Measurements from ENCODE around the gene SIX5.

The SIX5 gene

DNA sequence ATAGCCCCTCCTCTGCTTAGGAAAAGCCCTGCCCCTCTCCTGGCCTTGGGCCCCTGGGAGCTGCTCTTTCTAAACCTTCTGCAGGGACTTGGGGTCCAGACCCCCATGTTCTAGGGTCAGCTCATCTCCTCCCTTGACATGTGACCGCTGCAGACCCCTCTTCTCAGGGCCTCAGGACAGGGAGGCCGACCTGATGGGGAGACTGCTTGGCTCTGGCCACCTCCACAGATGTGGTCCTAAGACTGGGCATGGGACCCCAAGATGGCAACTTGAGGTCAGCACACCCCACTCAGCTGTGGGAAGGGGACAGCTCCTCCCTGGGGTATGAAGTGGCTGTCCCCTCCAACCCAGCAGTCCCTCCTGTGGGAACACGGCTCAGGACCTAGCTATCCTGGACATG, 3.9 kb upstream of the SIX5 start:
- DNase-seq, result no peak

DNA sequence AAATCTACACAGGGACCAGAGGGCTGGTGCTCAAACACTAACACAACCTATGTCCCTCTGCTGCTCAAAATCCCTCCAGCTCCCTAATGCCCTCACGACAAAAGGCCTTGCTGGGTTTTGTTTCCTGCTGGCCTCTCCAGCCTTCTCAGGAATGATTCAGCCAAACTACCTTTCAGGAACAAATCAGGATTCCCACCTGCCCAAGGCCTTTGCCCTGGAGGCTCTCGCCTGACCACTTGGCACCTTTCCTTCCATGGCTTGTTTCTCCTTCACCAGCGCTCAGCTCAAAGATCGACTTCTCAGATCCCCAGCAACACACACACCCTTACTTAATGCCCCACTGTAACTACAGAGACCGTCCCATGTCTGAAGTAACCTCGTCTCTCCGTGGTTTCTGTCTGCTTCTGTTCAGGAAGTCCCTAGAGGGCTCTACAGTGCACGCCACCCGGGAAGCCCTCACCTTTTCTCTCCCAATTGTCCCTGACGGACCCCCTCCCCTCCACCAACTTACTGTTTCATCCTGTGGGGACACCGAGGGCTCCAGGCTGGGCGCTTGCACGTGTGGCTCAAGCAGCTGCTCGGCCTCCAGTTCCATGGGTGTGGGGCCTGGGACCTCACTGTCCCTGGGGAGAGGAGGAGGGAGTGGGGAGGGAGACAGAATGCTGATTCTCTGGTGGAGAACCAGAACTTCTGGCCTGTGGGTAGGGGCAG, 3.2 kb upstream of the SIX5 start:
- no peak for DNase-seq

DNA sequence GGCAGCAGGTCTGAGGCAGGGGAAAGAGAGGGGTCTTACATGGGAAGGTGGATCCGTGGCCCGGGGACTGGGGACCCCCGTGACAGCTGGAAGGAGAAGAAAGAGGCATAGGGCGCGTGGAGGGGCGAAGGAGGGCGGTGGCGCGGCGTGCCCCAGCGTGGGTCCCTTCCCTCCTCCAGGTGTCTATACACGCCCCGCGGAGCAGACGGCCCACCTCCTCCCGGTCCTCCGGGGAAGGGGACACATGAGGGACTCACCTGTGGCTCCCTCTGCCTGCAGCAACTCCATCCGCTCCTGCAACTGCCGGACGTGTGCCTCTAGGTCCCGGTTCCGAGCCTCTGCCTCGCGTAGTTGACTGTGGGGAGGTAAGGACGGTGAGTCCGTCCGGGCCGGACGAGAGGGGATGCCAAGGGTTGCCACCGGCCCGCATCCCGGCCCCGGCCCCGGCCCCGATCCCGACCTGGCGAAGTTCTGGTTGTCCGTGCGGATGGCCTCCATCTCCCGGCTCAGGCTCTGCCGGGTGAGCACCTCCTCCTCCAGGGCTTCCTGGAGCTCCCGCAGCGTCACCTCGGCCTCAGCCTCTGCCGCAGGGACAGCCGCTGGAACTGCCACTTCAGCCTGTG, 2.4 kb upstream of the SIX5 start:
- DNase-seq, result peak; percentile 27

DNA sequence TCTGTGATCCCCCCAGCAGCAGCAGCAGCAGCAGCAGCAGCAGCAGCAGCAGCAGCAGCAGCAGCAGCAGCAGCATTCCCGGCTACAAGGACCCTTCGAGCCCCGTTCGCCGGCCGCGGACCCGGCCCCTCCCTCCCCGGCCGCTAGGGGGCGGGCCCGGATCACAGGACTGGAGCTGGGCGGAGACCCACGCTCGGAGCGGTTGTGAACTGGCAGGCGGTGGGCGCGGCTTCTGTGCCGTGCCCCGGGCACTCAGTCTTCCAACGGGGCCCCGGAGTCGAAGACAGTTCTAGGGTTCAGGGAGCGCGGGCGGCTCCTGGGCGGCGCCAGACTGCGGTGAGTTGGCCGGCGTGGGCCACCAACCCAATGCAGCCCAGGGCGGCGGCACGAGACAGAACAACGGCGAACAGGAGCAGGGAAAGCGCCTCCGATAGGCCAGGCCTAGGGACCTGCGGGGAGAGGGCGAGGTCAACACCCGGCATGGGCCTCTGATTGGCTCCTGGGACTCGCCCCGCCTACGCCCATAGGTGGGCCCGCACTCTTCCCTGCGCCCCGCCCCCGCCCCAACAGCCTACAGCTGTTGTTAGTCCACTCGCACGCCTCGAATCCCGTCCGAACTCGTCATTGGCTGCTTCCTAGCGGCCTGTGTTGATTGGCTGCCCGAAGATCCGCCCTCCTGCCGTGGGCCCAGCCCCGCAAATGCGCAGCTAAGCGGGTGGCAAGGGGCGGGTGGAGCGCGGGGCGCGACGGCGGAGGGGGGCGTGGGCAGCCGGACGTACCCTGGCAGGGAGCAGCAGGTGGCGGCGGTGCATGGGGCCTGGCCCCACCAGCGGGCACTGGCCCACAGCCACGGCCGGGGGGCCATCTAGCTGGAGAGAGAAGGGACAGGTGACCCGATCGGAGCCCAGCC, 1.4 kb upstream of the SIX5 start:
- DNase-seq, result peak; percentile 99

DNA sequence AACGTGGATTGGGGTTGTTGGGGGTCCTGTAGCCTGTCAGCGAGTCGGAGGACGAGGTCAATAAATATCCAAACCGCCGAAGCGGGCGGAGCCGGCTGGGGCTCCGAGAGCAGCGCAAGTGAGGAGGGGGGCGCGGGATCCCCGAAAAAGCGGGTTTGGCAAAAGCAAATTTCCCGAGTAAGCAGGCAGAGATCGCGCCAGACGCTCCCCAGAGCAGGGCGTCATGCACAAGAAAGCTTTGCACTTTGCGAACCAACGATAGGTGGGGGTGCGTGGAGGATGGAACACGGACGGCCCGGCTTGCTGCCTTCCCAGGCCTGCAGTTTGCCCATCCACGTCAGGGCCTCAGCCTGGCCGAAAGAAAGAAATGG, 754 bp upstream of the SIX5 start:
- no peak for DNase-seq

DNA sequence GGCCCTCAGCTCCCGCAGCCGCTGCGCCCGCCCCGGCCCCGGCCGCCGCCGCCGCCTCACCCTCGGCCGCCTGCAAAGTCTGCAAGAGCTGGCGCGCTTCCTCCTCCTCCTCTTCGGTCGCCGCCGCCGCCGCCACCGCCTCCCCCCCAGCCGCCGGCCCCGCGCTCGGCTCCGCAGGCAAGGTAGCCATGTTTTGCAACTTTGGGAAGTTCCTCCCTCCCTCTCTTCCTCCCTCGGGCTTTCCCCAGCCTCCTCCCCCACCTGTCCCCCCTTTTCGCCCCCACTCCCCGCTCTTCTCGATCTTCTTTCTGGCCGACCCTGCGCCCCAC, 433 bp downstream of the SIX5 start:
- DNase-seq, result no peak

DNA sequence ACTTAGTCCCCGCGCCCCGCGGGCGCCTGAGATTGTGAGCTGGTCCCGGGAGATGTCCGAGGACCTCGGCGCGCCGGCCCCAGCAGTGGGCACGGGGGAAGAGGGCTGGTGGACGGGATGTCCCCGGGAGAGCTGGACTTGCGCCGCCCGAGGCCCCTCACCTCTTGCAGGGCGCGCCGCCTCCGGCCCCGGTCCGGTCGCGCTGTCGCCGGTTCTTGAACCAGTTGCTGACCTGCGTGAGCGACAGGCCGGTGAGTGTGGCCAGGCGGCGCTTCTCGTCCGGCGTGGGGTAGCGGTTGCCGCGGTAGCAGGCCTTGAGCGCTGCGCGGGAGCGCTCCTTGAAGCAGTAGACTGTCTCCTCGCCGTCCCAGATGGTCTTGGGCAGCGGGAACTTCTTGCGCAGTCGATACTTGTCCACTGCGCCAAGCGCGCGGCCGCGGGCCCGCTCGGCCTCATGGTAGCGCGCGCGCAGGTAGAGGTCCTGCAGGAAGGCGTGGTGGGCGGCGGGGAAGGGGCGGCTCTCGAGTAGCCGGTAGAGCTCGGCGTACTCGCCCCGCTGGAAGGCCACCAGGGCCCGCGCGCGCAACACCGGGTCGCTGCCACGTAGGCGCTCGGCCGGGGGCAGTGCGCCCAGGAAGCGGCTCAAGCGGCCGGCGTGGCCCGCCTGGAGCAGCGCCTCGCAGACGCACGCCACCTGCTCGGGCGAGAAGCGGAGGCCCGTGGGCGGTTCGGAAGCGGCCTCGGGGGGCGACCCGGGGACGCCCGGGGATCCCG, 984 bp downstream of the SIX5 start:
- DNase-seq, result peak; percentile 84

DNA sequence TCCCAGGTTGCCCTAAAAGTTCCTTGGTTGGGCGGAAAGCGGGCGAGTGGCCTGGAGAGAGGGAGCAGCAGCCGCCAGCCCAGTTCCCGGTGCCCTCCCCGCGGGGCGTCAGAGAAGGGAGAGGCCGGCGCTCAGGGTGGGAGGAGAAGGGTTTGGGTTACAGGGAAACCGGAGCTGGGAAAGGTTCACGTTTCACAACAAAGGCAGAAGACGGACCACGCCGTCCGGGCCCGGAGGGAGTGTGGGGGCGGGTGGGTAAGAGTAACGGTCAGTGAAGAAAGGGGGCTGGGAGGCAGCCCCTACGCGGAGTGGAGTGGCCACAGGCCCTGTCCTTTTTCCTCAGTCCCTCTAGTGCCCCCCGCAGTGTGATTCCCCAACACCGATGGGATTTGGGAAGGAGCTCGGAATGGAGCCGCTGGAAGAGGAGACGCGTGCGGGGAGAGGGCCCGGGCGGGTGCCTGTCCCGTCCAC, 1.6 kb downstream of the SIX5 start:
- no peak for DNase-seq

DNA sequence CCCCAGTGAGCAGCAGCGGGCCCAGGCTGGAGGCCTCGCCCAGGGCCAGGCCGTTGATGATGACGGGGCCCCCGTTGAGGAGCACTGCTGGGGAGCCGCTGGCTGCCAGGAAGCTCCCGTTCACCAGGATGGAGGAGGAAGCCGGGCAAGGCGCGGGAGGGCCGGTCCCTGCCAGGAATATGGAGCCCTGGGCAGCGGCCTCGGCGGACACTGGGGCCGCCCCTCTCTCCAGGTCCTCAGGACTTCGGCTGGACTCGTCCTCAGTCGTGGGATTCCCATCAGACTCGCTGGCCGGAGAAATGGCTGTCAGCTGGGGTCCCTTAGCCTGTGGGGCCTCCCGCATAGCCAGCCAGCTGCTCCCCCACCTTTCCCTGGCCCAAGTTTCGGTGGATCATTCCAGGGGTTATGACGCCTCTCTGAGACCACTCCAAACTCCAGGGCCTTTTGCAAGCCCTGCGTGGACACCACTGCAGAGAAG, 2.1 kb downstream of the SIX5 start:
- no peak for DNase-seq

DNA sequence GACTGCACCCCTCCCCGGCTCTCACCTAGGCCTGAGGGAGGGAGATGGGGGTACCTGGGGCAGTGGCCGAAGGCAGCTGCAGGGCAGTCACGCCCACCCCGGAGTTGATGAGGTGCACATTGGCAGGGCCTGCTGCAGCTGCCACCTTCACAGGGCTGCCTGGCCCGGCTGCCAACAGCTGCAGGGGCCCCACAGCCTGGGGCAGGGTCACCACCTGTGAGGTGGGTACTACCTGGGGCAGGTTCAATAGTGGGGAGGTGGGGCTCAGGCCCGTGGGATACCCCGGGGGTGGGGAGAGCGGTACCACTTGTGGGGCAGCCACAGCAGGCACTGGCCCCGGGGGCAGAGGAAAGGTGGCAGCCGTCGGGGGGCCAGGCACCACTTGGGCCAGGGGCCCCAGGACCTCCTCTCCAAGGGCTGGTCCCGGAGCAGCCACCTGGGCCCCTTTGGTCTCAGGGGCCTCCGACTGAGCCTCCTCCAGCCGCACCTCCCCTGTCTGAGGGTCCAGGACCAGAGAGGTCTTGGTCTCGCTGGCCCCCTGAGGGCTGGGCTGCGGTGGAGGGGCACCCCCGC, 2.7 kb downstream of the SIX5 start:
- no peak for DNase-seq

DNA sequence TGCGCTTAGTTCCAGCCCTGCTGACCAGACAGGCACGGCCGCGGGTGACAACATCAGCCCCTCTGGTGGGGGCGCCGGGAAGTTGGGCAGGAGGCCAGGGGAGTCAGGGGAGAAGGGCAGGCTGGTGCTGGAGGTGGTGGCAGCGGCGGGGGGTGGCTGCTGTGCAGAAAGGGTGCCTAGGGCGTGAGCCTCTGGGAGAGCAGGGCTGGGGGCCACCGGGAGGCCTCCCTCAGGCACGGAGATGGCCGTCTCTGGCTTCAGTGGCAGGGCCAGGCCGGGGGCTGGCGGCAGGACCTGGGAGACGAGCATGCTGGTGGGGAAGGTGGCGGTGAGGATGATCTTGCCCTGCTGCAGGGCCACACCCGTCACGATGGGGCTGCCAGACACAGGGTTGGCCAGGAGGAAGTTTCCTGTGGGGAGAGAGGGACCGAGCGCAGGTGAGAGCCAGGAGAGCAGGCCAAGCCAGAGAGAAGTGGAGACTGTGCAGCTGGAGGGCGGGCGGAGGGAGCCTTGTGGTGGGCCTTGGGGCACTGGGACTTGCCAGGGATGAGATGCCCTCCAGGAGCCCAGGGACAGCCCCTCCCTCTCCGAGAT, 3.3 kb downstream of the SIX5 start:
- DNase-seq, result no peak

DNA sequence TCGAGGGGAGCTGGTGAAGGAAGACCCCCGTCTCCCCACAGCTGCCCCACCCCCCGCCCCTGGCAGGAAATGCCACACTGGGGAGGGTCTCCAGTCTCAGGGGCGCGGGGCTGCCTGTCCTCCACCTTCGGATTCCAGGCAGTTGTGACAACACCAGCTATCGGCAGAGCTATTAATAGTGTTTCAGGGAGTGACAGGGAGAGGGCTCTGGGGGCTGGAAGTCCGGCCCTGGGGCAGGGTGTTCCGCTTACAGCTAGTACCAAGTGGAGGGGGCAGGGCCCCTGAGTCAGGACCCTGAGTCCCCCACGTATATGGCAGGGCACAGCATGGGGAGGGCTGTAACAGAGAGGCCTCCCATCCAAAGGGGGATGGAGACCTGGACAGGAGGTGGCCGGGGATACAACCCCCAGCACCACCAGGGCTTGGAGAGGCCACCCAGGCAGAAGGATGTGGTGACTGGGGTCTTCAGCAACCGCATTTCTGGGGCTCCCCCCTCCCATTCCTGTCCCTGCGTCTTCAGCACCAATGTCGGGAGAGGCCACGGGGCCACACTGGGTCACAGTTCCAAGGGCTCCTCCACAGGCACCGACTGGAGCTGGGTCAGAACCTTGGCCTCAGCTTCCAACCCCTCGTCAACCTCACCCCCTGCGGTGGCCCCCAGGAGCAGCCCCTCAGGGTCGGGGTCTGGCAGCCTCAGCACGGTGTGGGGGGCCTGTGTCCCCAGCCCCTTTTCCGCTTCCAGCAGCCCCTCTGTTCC, 3.9 kb downstream of the SIX5 start:
- DNase-seq, result no peak

DNA sequence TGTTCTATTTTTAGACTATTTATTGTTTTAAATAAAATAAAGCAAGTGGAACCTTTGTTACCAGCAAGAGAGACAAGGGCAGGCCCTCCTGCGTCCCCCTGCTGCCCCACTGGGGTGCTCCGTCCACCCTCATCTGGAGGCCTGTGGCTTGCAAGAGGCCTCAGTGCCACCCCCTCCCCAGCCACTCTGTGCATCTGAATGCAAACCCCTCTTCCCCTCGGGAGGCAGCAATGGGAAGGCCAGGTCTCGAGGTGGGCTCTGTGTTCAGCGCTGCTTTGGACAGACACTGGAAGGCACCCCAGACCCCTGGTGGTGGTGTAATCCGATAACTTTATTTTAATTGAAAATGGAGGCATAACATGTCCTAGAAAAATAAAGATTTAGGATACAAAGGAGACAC, 4.6 kb downstream of the SIX5 start:
- no peak for DNase-seq

DNA sequence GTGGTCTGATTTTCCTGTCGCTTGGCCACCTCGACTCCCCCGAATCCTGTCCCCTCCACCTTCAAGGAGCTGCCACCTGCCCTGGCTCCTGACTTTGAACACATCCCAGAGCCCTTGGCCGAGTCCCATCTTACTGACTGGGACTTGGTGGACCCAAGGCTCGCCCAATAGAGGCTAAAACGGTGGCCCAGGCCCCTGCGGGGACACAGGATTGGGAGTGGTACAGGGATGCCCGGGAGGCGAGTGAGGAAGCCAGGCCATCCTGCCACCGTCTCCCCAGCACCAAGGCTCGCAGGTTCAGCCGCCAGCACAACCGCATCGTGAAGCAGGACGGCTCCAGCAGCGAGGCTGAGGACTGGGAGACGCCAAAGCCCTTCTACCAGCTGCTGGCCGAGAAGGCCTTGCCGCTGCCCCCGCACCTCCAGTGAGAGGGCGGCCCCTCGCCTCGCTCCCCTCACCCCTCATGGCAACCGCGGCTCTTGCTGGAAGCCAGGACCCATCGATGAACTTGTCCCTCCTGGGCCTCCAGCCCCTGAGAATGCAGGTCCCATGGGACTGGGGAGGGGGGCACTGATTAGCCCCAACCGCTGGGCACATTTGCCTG, 5.3 kb downstream of the SIX5 start:
- peak; percentile 60 for DNase-seq

DNA sequence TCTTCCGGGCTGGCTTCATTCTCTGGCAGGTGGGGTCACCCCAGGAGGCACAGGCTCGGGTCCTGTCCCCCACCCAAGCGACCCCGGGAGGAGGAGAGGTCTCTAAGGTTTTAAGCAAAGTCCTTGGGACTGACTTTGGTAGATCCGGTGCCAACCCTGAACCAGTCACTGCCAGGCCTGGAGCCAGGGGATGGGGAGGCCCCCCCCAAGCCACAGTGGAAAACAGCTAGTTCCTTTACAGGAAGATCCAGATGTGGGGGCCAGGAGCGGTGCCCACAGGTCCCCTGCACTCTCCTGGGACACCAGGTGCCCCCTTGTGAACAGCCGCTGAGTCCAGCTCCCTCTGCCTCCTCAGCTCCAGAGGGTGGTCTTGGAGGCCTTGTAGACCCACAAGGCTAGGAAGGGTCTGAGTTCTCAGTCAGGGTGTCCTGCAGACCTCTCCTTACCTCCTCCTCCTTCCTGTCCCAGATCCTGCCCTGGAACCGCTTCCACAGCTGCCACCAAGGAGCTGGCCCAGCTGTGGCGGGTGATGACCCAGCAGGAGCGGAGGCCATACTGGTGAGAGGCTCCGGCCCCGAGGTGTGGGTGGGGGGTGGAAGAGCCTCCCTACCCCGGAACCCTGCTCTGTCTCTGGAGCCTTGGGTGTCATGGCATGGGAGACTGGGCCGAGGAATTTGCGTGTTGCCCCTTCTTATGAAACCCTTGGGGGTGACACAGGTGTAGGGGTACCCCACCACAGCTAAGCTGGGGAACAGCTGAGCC, 6.0 kb downstream of the SIX5 start:
- no peak for DNase-seq

DNA sequence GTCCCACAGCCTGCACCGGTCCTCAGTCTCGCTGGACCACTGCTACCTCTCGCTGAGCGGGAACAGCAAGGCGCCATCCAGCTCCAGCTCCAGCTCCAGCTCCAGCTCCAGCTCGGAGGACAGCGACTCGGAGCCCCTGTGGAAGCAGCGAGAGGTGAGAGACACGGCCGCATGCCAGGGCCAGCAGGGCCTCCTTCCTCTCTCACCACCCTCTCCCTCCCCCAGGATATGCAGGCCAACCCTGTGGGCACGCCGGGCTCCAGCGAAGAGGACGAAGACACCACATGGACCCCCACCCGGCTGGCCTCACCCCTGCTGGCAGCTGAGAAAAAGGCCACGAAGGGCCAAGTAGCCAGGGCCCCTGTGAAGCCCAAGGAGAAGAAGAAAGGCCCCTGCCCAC, 7.3 kb downstream of the SIX5 start:
- no peak for DNase-seq

DNA sequence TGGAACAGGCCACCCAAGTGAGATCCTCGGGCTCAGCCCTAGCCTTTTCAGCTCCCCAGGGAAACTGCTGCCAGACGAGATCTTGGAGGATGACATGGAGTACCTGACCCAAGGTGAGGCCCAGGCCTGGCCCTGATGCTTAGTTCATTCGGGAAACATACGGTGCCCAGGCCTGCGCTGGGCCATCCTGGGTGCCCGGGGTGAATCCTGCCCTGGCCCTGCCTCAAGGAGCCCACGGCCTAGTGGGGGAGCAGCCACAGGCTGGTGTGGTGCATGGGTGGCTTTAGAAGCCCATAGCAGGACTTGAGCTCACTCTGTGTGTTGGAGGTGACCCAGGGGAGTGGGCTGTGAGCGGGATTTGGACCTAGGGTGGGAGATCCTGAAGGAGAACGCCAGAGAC, 10.1 kb downstream of the SIX5 start:
- DNase-seq, result no peak

DNA sequence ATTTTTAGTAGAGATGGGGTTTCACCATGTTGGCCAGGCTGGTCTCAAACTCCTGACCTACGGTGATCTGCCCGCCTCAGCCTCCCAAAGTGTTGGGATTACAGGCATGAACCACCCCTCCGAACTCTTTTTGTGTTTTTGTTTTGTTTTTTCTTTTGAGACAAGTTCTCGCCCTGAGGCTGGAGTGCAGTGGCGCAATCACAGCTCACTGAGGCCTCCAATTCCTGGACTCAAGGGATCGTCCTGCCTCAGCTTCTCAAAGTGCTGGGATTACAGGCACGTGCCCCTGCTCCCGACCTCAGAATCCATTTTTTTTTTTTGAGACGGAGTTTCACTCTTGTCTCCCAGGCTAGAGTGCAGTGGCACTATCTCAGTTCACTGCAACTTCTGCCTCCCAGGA, 11.4 kb downstream of the SIX5 start:
- no peak for DNase-seq

DNA sequence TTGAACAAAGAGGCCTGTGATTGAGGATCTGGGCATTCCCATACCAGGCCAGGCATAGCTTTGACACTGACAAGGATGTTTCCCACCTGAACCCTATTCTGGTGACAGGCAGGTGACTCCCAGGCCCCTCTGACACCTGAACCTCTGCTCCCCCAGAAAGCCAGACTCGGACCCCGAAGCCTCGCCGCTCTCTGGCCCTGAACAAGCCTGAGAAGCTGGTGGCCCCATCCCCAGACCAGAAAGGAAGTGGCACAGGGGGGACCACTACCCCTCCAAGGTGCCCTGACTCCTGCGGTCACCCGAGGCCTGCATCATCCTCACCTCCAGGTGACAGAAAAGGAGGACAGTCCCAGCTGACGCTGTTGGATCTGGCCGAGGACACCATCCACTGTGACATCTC, 14.7 kb downstream of the SIX5 start:
- no peak for DNase-seq

DNA sequence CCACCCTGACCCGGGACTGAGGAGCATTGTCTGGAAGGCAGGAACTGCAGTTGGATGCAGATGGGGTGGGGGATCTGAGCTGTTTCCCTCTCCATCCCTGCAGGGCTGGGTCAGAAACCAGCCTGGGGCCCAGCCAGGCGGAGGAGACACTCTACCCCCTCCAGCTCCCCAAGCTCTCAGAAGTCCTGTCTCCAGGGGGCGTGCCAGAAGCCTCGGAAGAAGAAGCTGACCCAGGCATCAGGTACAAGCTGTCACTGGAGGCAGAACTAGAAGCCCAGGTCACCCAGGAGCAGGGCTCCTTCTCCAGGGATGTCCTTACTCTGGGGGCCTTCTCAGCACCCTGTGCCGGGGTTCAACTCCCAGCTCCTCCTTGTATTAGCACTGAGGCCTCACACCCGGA, 15.5 kb downstream of the SIX5 start:
- no peak for DNase-seq

Measured in retina (tissue), 1 donor.